PC-9 (cell line): ENCODE results near the gene ZBTB21. TPM values are rescaled to one million over a fixed set of nuclear protein-coding genes. Genes with fewer than 3 reads are reported as not detected.

Source experiments
- BruUV-seq: library from RNA; stranded (reverse); fragments of 400-500 nt; replicated peaks from 2 replicates; lab custom pipeline; 2021; lab: Mats Ljungman, UMichigan
- CTCF ChIA-PET: fragments of 300-600 bp; sonication (Branson Sonifier 250); formaldehyde crosslinking; loops from one replicate; lab custom pipeline; 2022; ENCODE audit warnings: antibody characterized with exemption; lab: Charles Lee
- POLR2A ChIA-PET: fragments of 300-600 bp; sonication (Branson Sonifier 250); formaldehyde crosslinking; loops from one replicate; lab custom pipeline; 2022; ENCODE audit warnings: antibody characterized with exemption; ENCODE audit not compliant: unreplicated experiment; lab: Charles Lee
- DNase-seq, 2 experiments: peaks; one replicate each; pipeline versions ENCODE4 v3.0.0 to v3.0.0-alpha.2; 2015 to 2022; ENCODE audit warnings: mixed read lengths in 1 of 2
- H2AFZ ChIP-seq: fragments of 200-600 bp; sonication (generic); 2 replicates; pipeline ENCODE4 v1.8.1; 2017; ENCODE audit warnings: antibody characterized with exemption
- H3F3A ChIP-seq: fragments of 200-600 bp; sonication (generic); 2 replicates; pipeline ENCODE4 v1.8.1; 2017; ENCODE audit warnings: antibody characterized with exemption, mild to moderate bottlenecking, low read depth; ENCODE audit not compliant: insufficient read depth
- H3K27ac ChIP-seq: fragments of 200-600 bp; sonication (generic); 2 replicates; pipeline ENCODE4 v1.6.1; 2016; ENCODE audit warnings: mixed run types
- H3K27me3 ChIP-seq: fragments of 200-600 bp; sonication (generic); 2 replicates; pipeline ENCODE4 v1.6.1; 2016; ENCODE audit warnings: low read depth, mixed run types; ENCODE audit not compliant: insufficient read depth
- H3K36me3 ChIP-seq: fragments of 200-600 bp; sonication (generic); 2 replicates; pipeline ENCODE4 v1.6.1; 2016; ENCODE audit warnings: low read depth, mixed run types
- H3K4me1 ChIP-seq: fragments of 200-600 bp; sonication (generic); replicated peaks from 2 replicates; pipeline ENCODE4 v1.6.1; 2016; ENCODE audit warnings: mixed run types; ENCODE audit not compliant: insufficient read depth
- H3K4me2 ChIP-seq: fragments of 200-600 bp; sonication (generic); 2 replicates; pipeline ENCODE4 v1.6.1; 2017; ENCODE audit warnings: mixed run types
- H3K4me3 ChIP-seq: fragments of 200-600 bp; sonication (generic); 2 replicates; pipeline ENCODE4 v1.6.1; 2016; ENCODE audit warnings: mixed run types
- H3K79me2 ChIP-seq: fragments of 200-600 bp; sonication (generic); 2 replicates; pipeline ENCODE4 v1.6.1; 2017; ENCODE audit warnings: low read depth, mixed run types
- H3K9me2 ChIP-seq: fragments of 200-600 bp; sonication (generic); 2 replicates; pipeline ENCODE4 v1.8.1; 2017; ENCODE audit warnings: mild to moderate bottlenecking; ENCODE audit not compliant: insufficient read depth
- H3K9me3 ChIP-seq: fragments of 200-600 bp; sonication (generic); 2 replicates; pipeline ENCODE4 v1.8.1; 2016; ENCODE audit warnings: low read depth; ENCODE audit not compliant: insufficient read depth
- H4K20me1 ChIP-seq: fragments of 200-600 bp; sonication (generic); 2 replicates; pipeline ENCODE4 v1.8.1; 2017; ENCODE audit not compliant: insufficient read depth
- CTCF ChIP-seq: fragments of 200-600 bp; sonication (generic); conservative IDR thresholded peaks from 2 replicates; pipeline ENCODE4 v1.6.1; 2017; ENCODE audit warnings: mixed run types, antibody characterized with exemption, mild to moderate bottlenecking, moderate library complexity
- EZH2 ChIP-seq: fragments of 200-600 bp; sonication (generic); IDR thresholded peaks from 2 replicates; pipeline ENCODE4 v1.8.0; 2017; ENCODE audit warnings: antibody characterized with exemption, low read depth
- intact Hi-C: fragments of 100-400 bp; cut with micrococcal nuclease; formaldehyde crosslinking; loops from one replicate; pipeline ENCODE4 v1.10.0; 2022; ENCODE audit not compliant: unreplicated experiment
- total RNA-seq: library from RNA; stranded (reverse); gene quantifications from 2 replicates; pipeline ENCODE4 v1.2.3, GENCODE V29; 2021

The ZBTB21 gene
- total RNA-seq, 1 experiment from 2014 or later = 13.5 TPM

DNA sequence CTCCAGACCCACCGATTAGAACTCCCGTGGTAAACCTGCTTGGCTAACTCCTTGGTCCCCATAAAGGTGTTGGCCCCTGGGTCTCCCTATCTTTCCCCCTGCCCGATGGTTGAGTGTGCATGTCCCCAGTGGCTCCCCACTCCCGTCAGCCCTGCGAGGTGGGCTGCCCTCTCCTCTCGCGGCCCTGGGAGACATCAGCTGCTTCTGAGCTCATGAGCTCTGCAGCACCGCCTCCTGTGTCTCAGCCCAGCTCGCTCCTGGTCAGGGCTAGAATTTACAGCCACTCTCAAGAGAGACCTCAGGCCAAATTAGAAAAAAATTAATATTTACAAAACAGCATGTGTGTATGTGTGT is 15.9 kb upstream of the ZBTB21 start:
- H3K36me3 ChIP-seq = no peaks in the 10 kb centered on the region
- H2AFZ ChIP-seq = no peak overlapping the region
- ChIA-PET POLR2A (no interaction called here), CTCF (no interaction called here)
- no peaks in the 10 kb centered on the region for H3K9me3 ChIP-seq
- H3K9me2 ChIP-seq = no peaks in the 10 kb centered on the region
- BruUV-seq = no TSS peak
- DNase-seq = no peak
- no peak overlapping the region for H3K27ac ChIP-seq
- H3K4me2 ChIP-seq = no peak overlapping the region
- no peaks in the 10 kb centered on the region for H3K79me2 ChIP-seq
- no peak for TF ChIP-seq EZH2
- no peak for TF ChIP-seq CTCF
- H3K4me1 ChIP-seq = no peaks in the 10 kb centered on the region
- no peak overlapping the region for H3K4me3 ChIP-seq
- no peaks in the 10 kb centered on the region for H3K27me3 ChIP-seq
- no peaks in the 10 kb centered on the region for H4K20me1 ChIP-seq
- intact Hi-C loops = no loop called here
- no peaks in the 10 kb centered on the region for H3F3A ChIP-seq

GRCh38 chr21:42025376-42026081 is 15.4 kb upstream of the ZBTB21 start:
- intact Hi-C loops = no loop called here
- no peak overlapping the region for H2AFZ ChIP-seq

GRCh38 chr21:42022906-42023305 is 12.7 kb upstream of the ZBTB21 start:
- Histone ChIP-seq H3K27ac (no peak overlapping the region), H3K27me3 (no peaks in the 10 kb centered on the region), H3F3A (no peaks in the 10 kb centered on the region), H3K9me3 (no peaks in the 10 kb centered on the region), H3K36me3 (no peaks in the 10 kb centered on the region), H3K4me1 (no peaks in the 10 kb centered on the region), H4K20me1 (no peaks in the 10 kb centered on the region), H3K79me2 (no peaks in the 10 kb centered on the region), H3K4me2 (no peak overlapping the region), H3K9me2 (no peaks in the 10 kb centered on the region), H3K4me3 (no peak overlapping the region), H2AFZ (no peak overlapping the region)
- intact Hi-C loops = no loop called here
- TF ChIP-seq CTCF = no peak
- TF ChIP-seq EZH2 = no peak
- BruUV-seq = no TSS peak
- DNase-seq = no peak
- ChIA-PET CTCF (no interaction called here), POLR2A (no interaction called here)

More at GRCh38 chr21:42025376-42026081, 15.4 kb upstream of the ZBTB21 start:
- H4K20me1 ChIP-seq = no peaks in the 10 kb centered on the region
- H3K4me2 ChIP-seq = no peak overlapping the region
- H3K36me3 ChIP-seq = no peaks in the 10 kb centered on the region
- TF ChIP-seq EZH2 (no peak), CTCF (no peak)
- no peaks in the 10 kb centered on the region for H3K9me3 ChIP-seq
- no peaks in the 10 kb centered on the region for H3K4me1 ChIP-seq
- H3K9me2 ChIP-seq = no peaks in the 10 kb centered on the region
- POLR2A ChIA-PET = interaction anchor here (0.7 kb wide), 1 partner anchor 38 kb away, joined by 8 read pairs; no protein-coding TSS in a partner anchor
- CTCF ChIA-PET = no interaction called here
- no peaks in the 10 kb centered on the region for H3K79me2 ChIP-seq
- no peak overlapping the region for H3K4me3 ChIP-seq
- no peaks in the 10 kb centered on the region for H3F3A ChIP-seq
- no peaks in the 10 kb centered on the region for H3K27me3 ChIP-seq
- DNase-seq = no peak
- H3K27ac ChIP-seq = no peak overlapping the region
- no TSS peak for BruUV-seq
